ENCODE measurements around the gene RIC1.

- TF ChIP-seq CTCF (conservative IDR thresholded peaks at IDR 0.05; ENCODE audit: low read length): no peak
- no peak for TF ChIP-seq EZH2phosphoT487 (IDR thresholded peaks at IDR 0.05; ENCODE audit: borderline replicate concordance)
These were observed 92.6 kb downstream of the RIC1 start for GRCh38 chr9:5721279-5722087.

Measured in Loucy (cell line).